Type B pancreatic cell (in vitro differentiated cells): ENCODE measurements around the gene DPH6. TPM values are rescaled to one million over a fixed set of nuclear protein-coding genes. Genes with fewer than 3 reads are reported as not detected.
"Not testable (repeated sequence)": the region's sequence is repeated elsewhere in the genome, so short reads cannot be mapped to it uniquely, and the experiment has no call there.

Source experiments
- DNase-seq: peaks from one replicate; pipeline ENCODE4 v3.0.0; 2021; ENCODE audit warnings: mixed read lengths; ENCODE audit not compliant: unreplicated experiment; ENCODE audit errors: extremely low spot score
- H3K27ac Mint-ChIP-seq: 2 replicates; pipeline ENCODE4 v1.8.0; 2021; ENCODE audit warnings: mild to moderate bottlenecking, mixed read lengths
- H3K27me3 Mint-ChIP-seq: 2 replicates; pipeline ENCODE4 v1.8.0; 2021; ENCODE audit warnings: mixed read lengths
- H3K36me3 Mint-ChIP-seq: 2 replicates; pipeline ENCODE4 v1.8.0; 2021; ENCODE audit warnings: mixed read lengths
- H3K4me1 Mint-ChIP-seq: one replicate; pipeline ENCODE4 v1.8.0; 2021; ENCODE audit warnings: mixed read lengths; ENCODE audit not compliant: unreplicated experiment
- H3K4me3 Mint-ChIP-seq: 2 replicates; pipeline ENCODE4 v1.8.0; 2021; ENCODE audit warnings: mild to moderate bottlenecking, mixed read lengths
- H3K9me3 Mint-ChIP-seq: 2 replicates; pipeline ENCODE4 v1.8.0; 2021; ENCODE audit warnings: mixed read lengths
- total RNA-seq: library from RNA; stranded (reverse); gene quantifications from 2 replicates; pipeline ENCODE4 v1.2.1, GENCODE V29; 2021; ENCODE audit warnings: low replicate concordance
- TF ChIP-seq, protein P1 (sequence below): fragments of 200-600 bp; sonication (generic); conservative IDR thresholded peaks from 2 replicates; pipeline ENCODE4 v1.5.0; 2021; ENCODE audit warnings: antibody characterized with exemption, mild to moderate bottlenecking

DPH6 gene
- total RNA-seq, 1 donor from 2014 or later = 13.5 TPM

DNA sequence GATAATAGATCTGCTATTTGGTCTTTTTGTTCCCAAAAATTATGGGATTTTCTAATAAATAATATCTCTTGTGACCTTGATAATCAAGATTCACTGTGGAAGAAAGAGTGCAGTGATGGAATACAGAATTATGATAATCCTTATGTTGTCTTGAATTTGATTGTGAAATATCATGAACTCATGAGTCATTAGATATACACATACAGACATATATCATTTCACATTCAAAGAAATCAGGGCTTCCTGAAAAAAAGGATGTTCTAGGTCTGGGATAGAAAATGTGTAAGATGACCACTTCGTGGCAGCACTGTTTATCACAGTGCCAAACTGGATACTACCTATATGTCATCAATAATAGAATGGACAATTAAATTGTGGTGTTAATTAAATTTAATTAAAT, 97.7 kb downstream of the DPH6 start:
- H3K36me3 Mint-ChIP-seq = peaks cover 14% of the 10 kb centered on the region
- H3K4me1 Mint-ChIP-seq = peaks cover 12% of the 10 kb centered on the region
- TF ChIP-seq, protein P1, sequence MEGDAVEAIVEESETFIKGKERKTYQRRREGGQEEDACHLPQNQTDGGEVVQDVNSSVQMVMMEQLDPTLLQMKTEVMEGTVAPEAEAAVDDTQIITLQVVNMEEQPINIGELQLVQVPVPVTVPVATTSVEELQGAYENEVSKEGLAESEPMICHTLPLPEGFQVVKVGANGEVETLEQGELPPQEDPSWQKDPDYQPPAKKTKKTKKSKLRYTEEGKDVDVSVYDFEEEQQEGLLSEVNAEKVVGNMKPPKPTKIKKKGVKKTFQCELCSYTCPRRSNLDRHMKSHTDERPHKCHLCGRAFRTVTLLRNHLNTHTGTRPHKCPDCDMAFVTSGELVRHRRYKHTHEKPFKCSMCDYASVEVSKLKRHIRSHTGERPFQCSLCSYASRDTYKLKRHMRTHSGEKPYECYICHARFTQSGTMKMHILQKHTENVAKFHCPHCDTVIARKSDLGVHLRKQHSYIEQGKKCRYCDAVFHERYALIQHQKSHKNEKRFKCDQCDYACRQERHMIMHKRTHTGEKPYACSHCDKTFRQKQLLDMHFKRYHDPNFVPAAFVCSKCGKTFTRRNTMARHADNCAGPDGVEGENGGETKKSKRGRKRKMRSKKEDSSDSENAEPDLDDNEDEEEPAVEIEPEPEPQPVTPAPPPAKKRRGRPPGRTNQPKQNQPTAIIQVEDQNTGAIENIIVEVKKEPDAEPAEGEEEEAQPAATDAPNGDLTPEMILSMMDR = no peak
- no peak for DNase-seq
- no peak overlapping the region for H3K27ac Mint-ChIP-seq
- H3K27me3 Mint-ChIP-seq = no peaks in the 10 kb centered on the region
- peaks cover 4% of the 10 kb centered on the region for H3K9me3 Mint-ChIP-seq
- no peak overlapping the region for H3K4me3 Mint-ChIP-seq

DNA sequence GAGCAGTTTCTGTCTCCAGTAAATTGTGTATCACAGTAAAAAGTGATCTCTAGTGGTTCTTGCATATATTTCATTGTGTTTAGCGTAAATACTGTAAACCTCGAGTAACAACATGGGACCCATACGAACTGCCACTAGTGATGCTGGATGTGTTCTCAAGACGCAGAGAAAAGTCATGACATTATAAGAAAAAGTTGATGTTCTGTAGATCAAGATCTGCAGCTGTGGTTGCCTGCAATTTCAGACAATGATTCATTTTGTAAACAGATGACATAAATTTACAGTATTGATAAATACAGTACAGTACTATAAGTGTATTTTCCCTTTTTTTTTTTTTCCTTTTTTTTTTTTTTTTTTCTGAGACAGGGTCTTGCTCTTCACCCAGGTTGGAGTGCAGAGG, 100.1 kb downstream of the DPH6 start:
- H3K27me3 Mint-ChIP-seq = no peaks in the 10 kb centered on the region
- no peak overlapping the region for H3K27ac Mint-ChIP-seq
- TF ChIP-seq, protein P1 = no peak
- DNase-seq = no peak
- peaks cover 11% of the 10 kb centered on the region for H3K36me3 Mint-ChIP-seq
- no peak overlapping the region for H3K4me3 Mint-ChIP-seq
- H3K9me3 Mint-ChIP-seq = peaks cover under 1% of the 10 kb centered on the region
- peaks cover 13% of the 10 kb centered on the region for H3K4me1 Mint-ChIP-seq

DNA sequence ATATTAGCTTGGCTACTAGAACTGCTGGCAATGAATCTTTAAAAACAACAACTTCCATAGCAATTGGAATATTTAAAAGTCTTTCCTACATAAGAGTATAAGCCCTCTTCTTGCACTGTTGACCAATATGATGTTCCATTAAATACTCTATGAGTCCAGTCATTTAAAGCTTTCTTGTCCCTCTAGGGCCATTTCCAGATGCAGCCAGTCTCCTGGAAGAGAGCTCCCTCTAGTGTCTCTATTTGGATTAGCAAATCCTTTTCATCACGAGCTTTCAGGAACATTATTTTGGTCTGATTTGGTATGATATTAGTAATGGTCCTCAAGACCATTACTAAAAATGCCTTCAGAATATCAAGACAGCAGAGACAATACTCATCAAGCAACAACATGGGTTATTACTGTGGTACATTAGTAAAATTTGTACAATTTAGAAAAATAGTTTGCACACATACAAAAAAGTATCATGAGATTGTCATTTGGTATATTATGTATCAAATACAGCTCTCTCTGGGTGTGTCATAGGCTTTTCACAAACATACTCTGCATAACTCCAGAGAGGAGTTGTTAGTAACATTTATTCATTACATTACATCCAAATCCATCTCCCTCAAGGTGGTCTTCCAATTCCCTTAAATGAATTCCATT, 101.3 kb downstream of the DPH6 start:
- no peak overlapping the region for H3K27ac Mint-ChIP-seq
- H3K4me3 Mint-ChIP-seq = no peak overlapping the region
- H3K4me1 Mint-ChIP-seq = peaks cover 19% of the 10 kb centered on the region
- peaks cover 18% of the 10 kb centered on the region for H3K36me3 Mint-ChIP-seq
- DNase-seq = no peak
- peaks cover 7% of the 10 kb centered on the region for H3K9me3 Mint-ChIP-seq
- no peaks in the 10 kb centered on the region for H3K27me3 Mint-ChIP-seq
- TF ChIP-seq, protein P1 = peak; percentile 90

DNA sequence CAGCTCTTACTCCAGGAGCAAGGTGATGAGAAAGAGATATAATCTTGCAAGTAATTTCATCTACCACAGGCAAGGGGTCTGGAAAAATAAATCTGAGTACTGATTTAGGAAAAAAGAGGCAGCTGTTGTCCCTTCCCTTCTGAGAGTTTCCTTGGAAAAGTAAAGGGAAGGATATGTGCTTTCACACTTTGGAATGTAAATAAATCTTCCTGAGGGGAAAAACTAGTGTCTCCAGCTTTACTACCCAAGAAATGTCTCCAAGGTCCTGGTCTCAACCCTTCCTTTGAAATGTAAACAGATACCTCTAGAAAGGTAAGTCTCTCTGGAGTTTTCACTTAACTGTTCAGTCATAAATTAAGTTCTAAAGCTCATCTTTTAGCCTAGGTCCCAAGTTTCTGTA, 102.6 kb downstream of the DPH6 start:
- Mint-ChIP-seq H3K27me3 (no peaks in the 10 kb centered on the region), H3K9me3 (peaks cover 7% of the 10 kb centered on the region), H3K4me3 (no peak overlapping the region), H3K27ac (no peak overlapping the region), H3K4me1 (peaks cover 19% of the 10 kb centered on the region), H3K36me3 (peaks cover 19% of the 10 kb centered on the region)
- DNase-seq = no peak
- TF ChIP-seq, protein P1 = no peak

DNA sequence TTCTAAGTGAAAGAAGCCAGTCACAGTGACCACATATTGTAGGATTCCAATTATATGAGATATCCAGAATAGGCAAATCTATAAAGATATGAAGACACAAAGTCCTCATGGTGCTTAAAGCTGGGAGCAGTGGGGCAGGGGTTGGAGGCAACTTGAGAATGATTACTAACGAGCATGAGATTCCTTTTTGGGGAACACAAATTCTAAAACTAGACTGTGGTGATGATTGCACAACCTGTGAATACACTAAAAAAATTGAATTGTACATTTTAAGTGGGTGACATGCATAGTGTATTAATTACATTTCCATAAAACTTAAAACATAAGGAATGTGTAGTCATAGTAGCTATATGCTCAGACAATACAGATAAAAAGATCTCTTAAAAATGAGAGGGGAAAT, 103.2 kb downstream of the DPH6 start:
- Mint-ChIP-seq H3K4me3 (no peak overlapping the region), H3K9me3 (peaks cover 7% of the 10 kb centered on the region), H3K36me3 (peaks cover 22% of the 10 kb centered on the region), H3K4me1 (peaks cover 19% of the 10 kb centered on the region), H3K27ac (no peak overlapping the region), H3K27me3 (no peaks in the 10 kb centered on the region)
- no peak for DNase-seq
- TF ChIP-seq, protein P1 = no peak

DNA sequence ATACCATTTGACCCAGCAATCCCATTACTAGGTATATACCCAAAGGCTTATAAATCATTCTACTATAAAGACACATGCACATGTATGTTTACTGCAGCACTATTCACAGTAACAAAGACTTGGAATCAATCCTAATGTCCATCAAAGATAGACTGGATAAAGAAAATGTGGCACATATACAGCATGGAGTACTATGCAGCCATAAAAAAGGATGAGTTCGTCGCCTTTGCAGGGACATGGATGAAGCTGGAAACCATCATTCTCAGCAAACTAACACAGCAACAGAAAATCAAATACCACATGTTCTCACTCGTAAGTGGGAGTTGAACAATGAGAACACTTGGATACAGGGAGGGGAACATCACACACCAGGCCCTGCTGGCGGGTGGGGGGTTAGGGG, 104.7 kb downstream of the DPH6 start:
- peaks cover 19% of the 10 kb centered on the region for H3K4me1 Mint-ChIP-seq
- H3K27ac Mint-ChIP-seq, H3K9me3 Mint-ChIP-seq, DNase-seq, H3K27me3 Mint-ChIP-seq, H3K4me3 Mint-ChIP-seq: not testable (repeated sequence)
- peaks cover 16% of the 10 kb centered on the region for H3K36me3 Mint-ChIP-seq
